Measurements from ENCODE around the gene EMC10.

DNA sequence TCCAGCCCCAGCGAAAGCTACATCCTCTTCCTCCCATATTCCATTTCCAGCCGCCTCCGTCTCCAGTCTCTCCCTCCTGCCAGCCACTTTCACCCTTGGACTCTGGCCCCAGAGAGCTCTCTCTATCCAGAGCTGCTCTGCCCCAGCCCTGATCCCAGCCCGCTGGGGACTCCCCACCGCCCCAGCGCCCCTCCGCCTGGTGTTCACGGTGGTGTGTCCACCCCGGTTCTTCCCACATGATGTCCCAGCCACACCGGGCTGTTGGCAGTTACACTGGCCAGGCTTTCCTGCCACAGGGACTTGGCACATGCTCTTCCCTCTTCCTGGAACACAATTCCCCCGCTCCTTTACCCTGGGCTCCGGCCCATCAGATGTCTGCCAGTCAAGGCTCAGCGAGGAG is 11.3 kb upstream of the EMC10 start:
- TF ChIP-seq, protein P1, sequence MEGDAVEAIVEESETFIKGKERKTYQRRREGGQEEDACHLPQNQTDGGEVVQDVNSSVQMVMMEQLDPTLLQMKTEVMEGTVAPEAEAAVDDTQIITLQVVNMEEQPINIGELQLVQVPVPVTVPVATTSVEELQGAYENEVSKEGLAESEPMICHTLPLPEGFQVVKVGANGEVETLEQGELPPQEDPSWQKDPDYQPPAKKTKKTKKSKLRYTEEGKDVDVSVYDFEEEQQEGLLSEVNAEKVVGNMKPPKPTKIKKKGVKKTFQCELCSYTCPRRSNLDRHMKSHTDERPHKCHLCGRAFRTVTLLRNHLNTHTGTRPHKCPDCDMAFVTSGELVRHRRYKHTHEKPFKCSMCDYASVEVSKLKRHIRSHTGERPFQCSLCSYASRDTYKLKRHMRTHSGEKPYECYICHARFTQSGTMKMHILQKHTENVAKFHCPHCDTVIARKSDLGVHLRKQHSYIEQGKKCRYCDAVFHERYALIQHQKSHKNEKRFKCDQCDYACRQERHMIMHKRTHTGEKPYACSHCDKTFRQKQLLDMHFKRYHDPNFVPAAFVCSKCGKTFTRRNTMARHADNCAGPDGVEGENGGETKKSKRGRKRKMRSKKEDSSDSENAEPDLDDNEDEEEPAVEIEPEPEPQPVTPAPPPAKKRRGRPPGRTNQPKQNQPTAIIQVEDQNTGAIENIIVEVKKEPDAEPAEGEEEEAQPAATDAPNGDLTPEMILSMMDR (IDR thresholded peaks at IDR 0.05): no peak
- TF ChIP-seq POLR2A (IDR thresholded peaks at IDR 0.05) (no peak), POLR2AphosphoS5 (IDR thresholded peaks at IDR 0.05) (no peak)

Data from prostate gland (tissue), 2 donors.